DOHH2 (cell line): ENCODE data around the gene RELA.
A peak's percentile ranks its signal among the peaks of the same experiment; 100 is the strongest.

Experiments
- H3F3A ChIP-seq: fragments of 200-600 bp; sonication (generic), shearing (Covaris generic); 2 replicates; pipeline ENCODE4 v1.6.0; 2016; ENCODE audit warnings: antibody characterized with exemption, mild to moderate bottlenecking; ENCODE audit not compliant: control insufficient read depth, insufficient read depth
- H3K27ac ChIP-seq: fragments of 200-600 bp; sonication (generic); 2 replicates; pipeline ENCODE4 v1.5.1; 2014; ENCODE audit warnings: low read depth, mild to moderate bottlenecking, low read length, moderate library complexity
- H3K27me3 ChIP-seq: fragments of 200-600 bp; sonication (generic); 2 replicates; pipeline ENCODE4 v1.6.1; 2014; ENCODE audit warnings: mild to moderate bottlenecking, low read length, mixed read lengths; ENCODE audit not compliant: control insufficient read depth
- H3K36me3 ChIP-seq: fragments of 200-600 bp; sonication (generic); 2 replicates; pipeline ENCODE4 v1.6.1; 2014; ENCODE audit warnings: mild to moderate bottlenecking, low read length, moderate library complexity, mixed read lengths; ENCODE audit not compliant: control insufficient read depth
- H3K4me1 ChIP-seq: fragments of 200-600 bp; sonication (generic); 2 replicates; pipeline ENCODE4 v1.6.1; 2014; ENCODE audit warnings: mild to moderate bottlenecking, low read length, mixed read lengths; ENCODE audit not compliant: control insufficient read depth
- H3K4me2 ChIP-seq: fragments of 200-600 bp; sonication (generic); 2 replicates; pipeline ENCODE4 v1.6.0; 2014; ENCODE audit warnings: mild to moderate bottlenecking, low read length, moderate library complexity
- H3K4me3 ChIP-seq: fragments of 200-600 bp; sonication (generic); 2 replicates; pipeline ENCODE4 v1.5.1; 2014; ENCODE audit warnings: mild to moderate bottlenecking, low read length, mixed read lengths
- H3K79me2 ChIP-seq: fragments of 200-600 bp; sonication (generic); 2 replicates; pipeline ENCODE4 v1.6.1; 2014; ENCODE audit warnings: mild to moderate bottlenecking, low read length, mixed read lengths; ENCODE audit not compliant: control insufficient read depth
- H3K9me2 ChIP-seq: fragments of 200-600 bp; sonication (generic); replicated peaks from 2 replicates; pipeline ENCODE4 v1.6.1; 2014; ENCODE audit warnings: mild to moderate bottlenecking, low read length, mixed read lengths; ENCODE audit not compliant: control insufficient read depth
- H3K9me3 ChIP-seq: fragments of 200-600 bp; sonication (generic); 2 replicates; pipeline ENCODE4 v1.6.1; 2014; ENCODE audit warnings: antibody characterized with exemption, low read length, mixed read lengths; ENCODE audit not compliant: control insufficient read depth, insufficient read depth
- H4K20me1 ChIP-seq: fragments of 200-600 bp; sonication (generic); 2 replicates; pipeline ENCODE4 v1.6.0; 2014; ENCODE audit warnings: low read depth, mild to moderate bottlenecking, antibody characterized with exemption, low read length, moderate library complexity; ENCODE audit not compliant: control insufficient read depth, insufficient read depth
- CTCF ChIP-seq: fragments of 200-600 bp; sonication (generic); IDR thresholded peaks from one replicate; pipeline ENCODE4 v1.5.1; 2014; ENCODE audit warnings: antibody characterized with exemption, mild to moderate bottlenecking, low read depth, low read length; ENCODE audit not compliant: poor library complexity, severe bottlenecking
- EZH2phosphoT487 ChIP-seq: fragments of 200-600 bp; sonication (generic); IDR thresholded peaks from 2 replicates; pipeline ENCODE4 v1.6.1; 2017; ENCODE audit warnings: borderline replicate concordance, mild to moderate bottlenecking, antibody characterized with exemption, low read length, moderate library complexity, mixed read lengths

The RELA gene

GRCh38 chr11:65636108-65637031 is 26.3 kb downstream of the RELA start:
- Histone ChIP-seq H3K4me3 (no peak overlapping the region), H3K27ac (no peak overlapping the region), H3K9me3 (no peaks in the 10 kb centered on the region), H3K36me3 (peaks cover 75% of the 10 kb centered on the region), H3K4me2 (0 out of 2 replicates have a peak overlapping the region, but pooled peaks have one; percentile 100), H3K27me3 (no peaks in the 10 kb centered on the region), H3K4me1 (peaks cover 45% of the 10 kb centered on the region), H3F3A (peaks cover 28% of the 10 kb centered on the region), H3K79me2 (peaks cover 25% of the 10 kb centered on the region), H3K9me2 (no peaks in the 10 kb centered on the region), H4K20me1 (no peaks in the 10 kb centered on the region)
- TF ChIP-seq CTCF, result no peak
- TF ChIP-seq EZH2phosphoT487, result no peak

GRCh38 chr11:65634905-65635731 is 27.6 kb downstream of the RELA start:
- no peak overlapping the region for H3K4me2 ChIP-seq
- H3K4me1 ChIP-seq, result peaks cover 32% of the 10 kb centered on the region
- H3K9me2 ChIP-seq, result no peaks in the 10 kb centered on the region
- H4K20me1 ChIP-seq, result no peaks in the 10 kb centered on the region
- H3K27ac ChIP-seq, result no peak overlapping the region
- TF ChIP-seq CTCF, result no peak
- TF ChIP-seq EZH2phosphoT487, result no peak
- H3F3A ChIP-seq, result peaks cover 28% of the 10 kb centered on the region
- H3K9me3 ChIP-seq, result no peaks in the 10 kb centered on the region
- H3K36me3 ChIP-seq, result peaks cover 74% of the 10 kb centered on the region
- no peak overlapping the region for H3K4me3 ChIP-seq
- no peaks in the 10 kb centered on the region for H3K27me3 ChIP-seq
- H3K79me2 ChIP-seq, result peaks cover 13% of the 10 kb centered on the region

- H4K20me1 ChIP-seq, result no peaks in the 10 kb centered on the region
- no peaks in the 10 kb centered on the region for H3K9me2 ChIP-seq
- no peak overlapping the region for H3K27ac ChIP-seq
- peaks cover 9% of the 10 kb centered on the region for H3K79me2 ChIP-seq
- TF ChIP-seq EZH2phosphoT487 (no peak), CTCF (no peak)
- peaks cover 22% of the 10 kb centered on the region for H3F3A ChIP-seq
- H3K9me3 ChIP-seq, result no peaks in the 10 kb centered on the region
- H3K4me3 ChIP-seq, result no peak overlapping the region
- H3K4me2 ChIP-seq, result no peak overlapping the region
- peaks cover 76% of the 10 kb centered on the region for H3K36me3 ChIP-seq
- no peaks in the 10 kb centered on the region for H3K27me3 ChIP-seq
- peaks cover 25% of the 10 kb centered on the region for H3K4me1 ChIP-seq
Observed at GRCh38 chr11:65634440-65634839, 28.3 kb downstream of the RELA start.
